ENCODE measurements around the gene VWA5B1.

DNA sequence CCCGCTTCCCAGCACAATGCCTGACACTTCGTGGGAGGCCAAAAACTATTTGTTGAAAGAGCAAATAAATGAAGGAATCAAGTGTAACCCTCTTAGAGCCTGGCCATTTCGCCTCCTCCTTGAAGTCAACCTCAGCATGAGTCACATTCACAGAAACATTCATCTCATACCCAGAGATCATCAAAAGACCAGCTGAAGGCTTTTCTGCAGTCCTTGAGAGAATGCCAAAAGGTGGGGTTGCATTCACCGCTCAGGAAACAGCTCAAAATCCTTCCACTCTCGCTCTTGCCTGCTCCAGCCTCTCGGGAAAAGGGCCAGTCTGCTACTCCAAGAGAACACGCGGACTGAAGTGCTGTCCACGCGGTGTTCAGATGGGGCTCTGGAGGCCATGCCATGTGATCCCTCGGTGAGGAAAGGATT, 90.0 kb downstream of the VWA5B1 start:
- TF ChIP-seq, protein P1, sequence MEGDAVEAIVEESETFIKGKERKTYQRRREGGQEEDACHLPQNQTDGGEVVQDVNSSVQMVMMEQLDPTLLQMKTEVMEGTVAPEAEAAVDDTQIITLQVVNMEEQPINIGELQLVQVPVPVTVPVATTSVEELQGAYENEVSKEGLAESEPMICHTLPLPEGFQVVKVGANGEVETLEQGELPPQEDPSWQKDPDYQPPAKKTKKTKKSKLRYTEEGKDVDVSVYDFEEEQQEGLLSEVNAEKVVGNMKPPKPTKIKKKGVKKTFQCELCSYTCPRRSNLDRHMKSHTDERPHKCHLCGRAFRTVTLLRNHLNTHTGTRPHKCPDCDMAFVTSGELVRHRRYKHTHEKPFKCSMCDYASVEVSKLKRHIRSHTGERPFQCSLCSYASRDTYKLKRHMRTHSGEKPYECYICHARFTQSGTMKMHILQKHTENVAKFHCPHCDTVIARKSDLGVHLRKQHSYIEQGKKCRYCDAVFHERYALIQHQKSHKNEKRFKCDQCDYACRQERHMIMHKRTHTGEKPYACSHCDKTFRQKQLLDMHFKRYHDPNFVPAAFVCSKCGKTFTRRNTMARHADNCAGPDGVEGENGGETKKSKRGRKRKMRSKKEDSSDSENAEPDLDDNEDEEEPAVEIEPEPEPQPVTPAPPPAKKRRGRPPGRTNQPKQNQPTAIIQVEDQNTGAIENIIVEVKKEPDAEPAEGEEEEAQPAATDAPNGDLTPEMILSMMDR (IDR thresholded peaks at IDR 0.05; ENCODE audit: insufficient read depth, low read length): no peak
- no peak for TF ChIP-seq GABPA (IDR thresholded peaks at IDR 0.05; ENCODE audit: low read depth)
- TF ChIP-seq POLR2AphosphoS5 (IDR thresholded peaks at IDR 0.05; ENCODE audit: low read depth): no peak
- TF ChIP-seq, protein P2, sequence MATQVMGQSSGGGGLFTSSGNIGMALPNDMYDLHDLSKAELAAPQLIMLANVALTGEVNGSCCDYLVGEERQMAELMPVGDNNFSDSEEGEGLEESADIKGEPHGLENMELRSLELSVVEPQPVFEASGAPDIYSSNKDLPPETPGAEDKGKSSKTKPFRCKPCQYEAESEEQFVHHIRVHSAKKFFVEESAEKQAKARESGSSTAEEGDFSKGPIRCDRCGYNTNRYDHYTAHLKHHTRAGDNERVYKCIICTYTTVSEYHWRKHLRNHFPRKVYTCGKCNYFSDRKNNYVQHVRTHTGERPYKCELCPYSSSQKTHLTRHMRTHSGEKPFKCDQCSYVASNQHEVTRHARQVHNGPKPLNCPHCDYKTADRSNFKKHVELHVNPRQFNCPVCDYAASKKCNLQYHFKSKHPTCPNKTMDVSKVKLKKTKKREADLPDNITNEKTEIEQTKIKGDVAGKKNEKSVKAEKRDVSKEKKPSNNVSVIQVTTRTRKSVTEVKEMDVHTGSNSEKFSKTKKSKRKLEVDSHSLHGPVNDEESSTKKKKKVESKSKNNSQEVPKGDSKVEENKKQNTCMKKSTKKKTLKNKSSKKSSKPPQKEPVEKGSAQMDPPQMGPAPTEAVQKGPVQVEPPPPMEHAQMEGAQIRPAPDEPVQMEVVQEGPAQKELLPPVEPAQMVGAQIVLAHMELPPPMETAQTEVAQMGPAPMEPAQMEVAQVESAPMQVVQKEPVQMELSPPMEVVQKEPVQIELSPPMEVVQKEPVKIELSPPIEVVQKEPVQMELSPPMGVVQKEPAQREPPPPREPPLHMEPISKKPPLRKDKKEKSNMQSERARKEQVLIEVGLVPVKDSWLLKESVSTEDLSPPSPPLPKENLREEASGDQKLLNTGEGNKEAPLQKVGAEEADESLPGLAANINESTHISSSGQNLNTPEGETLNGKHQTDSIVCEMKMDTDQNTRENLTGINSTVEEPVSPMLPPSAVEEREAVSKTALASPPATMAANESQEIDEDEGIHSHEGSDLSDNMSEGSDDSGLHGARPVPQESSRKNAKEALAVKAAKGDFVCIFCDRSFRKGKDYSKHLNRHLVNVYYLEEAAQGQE (IDR thresholded peaks at IDR 0.05; ENCODE audit: insufficient replicate concordance, low read depth): no peak

Measured in HL-60 (cell line).